Lung microvascular endothelial cell (primary cell): ENCODE data around the gene PFKM. TPM values are rescaled to one million over a fixed set of nuclear protein-coding genes. Genes with fewer than 3 reads are reported as not detected.
A peak's percentile ranks its signal among the peaks of the same experiment; 100 is the strongest.

ENCODE experiments used
- DNase-seq, 2 donors: peaks; one replicate each; pipeline versions ENCODE4 v3.0.0 to v3.0.0-alpha.2; 2010; ENCODE audit warnings: low read depth in 2 of 2
- total RNA-seq: library from RNA; depleted of rRNA; stranded (reverse); fragments of >200 nt; gene quantifications from 2 replicates; pipeline ENCODE4 v1.2.1, GENCODE V29; 2014

PFKM gene
- total RNA-seq, 1 donor from 2014 or later = 30.4 TPM

- DNase-seq = peak in 1 of 2 donors; percentile 2
These were observed 37.5 kb downstream of the PFKM start for GRCh38 chr12:48156652-48157017.

- DNase-seq = peak; percentile 99
These were observed 38.1 kb downstream of the PFKM start, which contains the start of gene ASB8 for GRCh38 chr12:48157018-48157888. Gene ASB8 (minus strand): TSS chr12:48157515. CDS start chr12:48153496, 4,019 bp downstream.

- DNase-seq = no peak
These were observed 38.8 kb downstream of the PFKM start for GRCh38 chr12:48157889-48158370.

- no peak for DNase-seq
These were observed 40.9 kb downstream of the PFKM start for GRCh38 chr12:48160046-48160445.

GRCh38 chr12:48160807-48161206, 41.6 kb downstream of the PFKM start:
- peak; percentile 48 to 57 for DNase-seq

- DNase-seq = no peak
These were observed 44.1 kb downstream of the PFKM start for GRCh38 chr12:48163150-48163747.

GRCh38 chr12:48164451-48164850, 45.3 kb downstream of the PFKM start:
- no peak for DNase-seq

GRCh38 chr12:48165089-48165981, 46.2 kb downstream of the PFKM start:
- peak; percentile 81 to 82 for DNase-seq

- no peak for DNase-seq
These were observed 49.8 kb downstream of the PFKM start for GRCh38 chr12:48169011-48169410.

GRCh38 chr12:48175613-48176416, 56.7 kb downstream of the PFKM start:
- no peak for DNase-seq

- no peak for DNase-seq
These were observed 57.2 kb downstream of the PFKM start for GRCh38 chr12:48176417-48176751.

- no peak for DNase-seq
These were observed 58.8 kb downstream of the PFKM start for GRCh38 chr12:48177982-48178381.

- DNase-seq = no peak
These were observed 60.3 kb downstream of the PFKM start for GRCh38 chr12:48179466-48179865.

- no peak for DNase-seq
These were observed 61.3 kb downstream of the PFKM start for GRCh38 chr12:48180424-48180823.

GRCh38 chr12:48180857-48181495, 61.8 kb downstream of the PFKM start:
- DNase-seq = no peak

GRCh38 chr12:48182631-48183030, 63.5 kb downstream of the PFKM start:
- DNase-seq = no peak

- DNase-seq = peak; percentile 51 to 74
These were observed 64.1 kb downstream of the PFKM start, which contains the start of gene CCDC184 for GRCh38 chr12:48183091-48183875. Gene CCDC184 (plus strand): TSS chr12:48183644. CDS start chr12:48184123, 479 bp downstream.

GRCh38 chr12:48183876-48184548, 64.8 kb downstream of the PFKM start:
- no peak for DNase-seq

- DNase-seq = no peak
These were observed 65.4 kb downstream of the PFKM start for GRCh38 chr12:48184549-48184922.
